GM12864 (cell line): ENCODE measurements around the gene RBM46.
A peak's percentile ranks its signal among the peaks of the same experiment; 100 is the strongest.

Experiments used
- DNase-seq: peaks from one replicate; pipeline ENCODE4 v3.0.0-alpha.2; 2011; ENCODE audit warnings: low read depth
- H3K4me3 ChIP-seq: 2 replicates; pipeline ENCODE4 v1.5.1; 2011; ENCODE audit warnings: mild to moderate bottlenecking, low read depth, low read length, control low read depth
- TF ChIP-seq, protein P1 (sequence below): IDR thresholded peaks from 2 replicates; pipeline ENCODE4 v1.5.1; 2011; ENCODE audit warnings: low read depth, mild to moderate bottlenecking, moderate library complexity, low read length, control low read depth, inconsistent platforms; ENCODE audit errors: missing control alignments

Gene RBM46

GRCh38 chr4:154760895-154761294 lies 20.2 kb upstream of the RBM46 start:
- TF ChIP-seq, protein P1, sequence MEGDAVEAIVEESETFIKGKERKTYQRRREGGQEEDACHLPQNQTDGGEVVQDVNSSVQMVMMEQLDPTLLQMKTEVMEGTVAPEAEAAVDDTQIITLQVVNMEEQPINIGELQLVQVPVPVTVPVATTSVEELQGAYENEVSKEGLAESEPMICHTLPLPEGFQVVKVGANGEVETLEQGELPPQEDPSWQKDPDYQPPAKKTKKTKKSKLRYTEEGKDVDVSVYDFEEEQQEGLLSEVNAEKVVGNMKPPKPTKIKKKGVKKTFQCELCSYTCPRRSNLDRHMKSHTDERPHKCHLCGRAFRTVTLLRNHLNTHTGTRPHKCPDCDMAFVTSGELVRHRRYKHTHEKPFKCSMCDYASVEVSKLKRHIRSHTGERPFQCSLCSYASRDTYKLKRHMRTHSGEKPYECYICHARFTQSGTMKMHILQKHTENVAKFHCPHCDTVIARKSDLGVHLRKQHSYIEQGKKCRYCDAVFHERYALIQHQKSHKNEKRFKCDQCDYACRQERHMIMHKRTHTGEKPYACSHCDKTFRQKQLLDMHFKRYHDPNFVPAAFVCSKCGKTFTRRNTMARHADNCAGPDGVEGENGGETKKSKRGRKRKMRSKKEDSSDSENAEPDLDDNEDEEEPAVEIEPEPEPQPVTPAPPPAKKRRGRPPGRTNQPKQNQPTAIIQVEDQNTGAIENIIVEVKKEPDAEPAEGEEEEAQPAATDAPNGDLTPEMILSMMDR: no peak
- H3K4me3 ChIP-seq: no peak overlapping the region
- no peak for DNase-seq

- TF ChIP-seq, protein P1: no peak
- no peak overlapping the region for H3K4me3 ChIP-seq
- no peak for DNase-seq
Measured at GRCh38 chr4:154778264-154778663, 2.8 kb upstream of the RBM46 start.

GRCh38 chr4:154779362-154779947 lies 1.6 kb upstream of the RBM46 start:
- TF ChIP-seq, protein P1: peak; percentile 34
- DNase-seq: no peak
- no peak overlapping the region for H3K4me3 ChIP-seq

- no peak overlapping the region for H3K4me3 ChIP-seq
- DNase-seq: no peak
- TF ChIP-seq, protein P1: no peak
Measured at GRCh38 chr4:154781983-154782293, 866 bp downstream of the RBM46 start.

GRCh38 chr4:154807042-154807630 lies 26.1 kb downstream of the RBM46 start:
- TF ChIP-seq, protein P1: peak; percentile 44

DNA sequence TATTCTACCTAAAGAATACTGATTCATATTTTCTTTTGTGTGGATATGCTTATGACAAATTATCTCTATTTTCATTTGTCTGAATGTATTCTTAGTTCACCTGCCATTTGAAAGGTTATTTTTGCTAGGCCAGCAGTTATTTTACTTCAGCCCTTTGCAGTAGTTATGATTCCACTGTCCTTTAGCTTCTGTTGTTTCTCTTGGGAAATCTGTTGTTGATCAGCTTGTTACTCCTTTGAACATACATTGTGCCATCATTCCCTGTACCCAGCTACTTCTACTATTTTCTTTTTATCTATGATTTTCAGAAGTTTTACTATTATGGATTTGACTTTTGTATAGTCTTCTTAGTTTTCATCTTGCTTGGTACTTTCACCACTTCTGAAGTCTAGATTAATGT lies 37.2 kb downstream of the RBM46 start:
- TF ChIP-seq, protein P1: no peak
- no peak for DNase-seq
- H3K4me3 ChIP-seq: no peak overlapping the region

More at GRCh38 chr4:154807042-154807630, 26.1 kb downstream of the RBM46 start:
- H3K4me3 ChIP-seq: no peak overlapping the region
- peak; percentile 5 for DNase-seq

- TF ChIP-seq, protein P1: no peak
- no peak for DNase-seq
- no peak overlapping the region for H3K4me3 ChIP-seq
Measured at GRCh38 chr4:154822775-154823174, 41.7 kb downstream of the RBM46 start.
